Right ventricle myocardium superior (tissue), 1 donor: Measurements from ENCODE around the gene MAGI2. TPM values are rescaled to one million over a fixed set of nuclear protein-coding genes. Genes with fewer than 3 reads are reported as not detected.
"Not testable (repeated sequence)": the region's sequence is repeated elsewhere in the genome, so short reads cannot be mapped to it uniquely, and the experiment has no call there.

Source experiments
- ATAC-seq: fragments of 200-7000 bp; cut with Tn5 transposase; one replicate; pipeline ENCODE4 v1.9.1; 2020; ENCODE audit warnings: mild to moderate bottlenecking; ENCODE audit not compliant: poor library complexity
- DNase-seq: peaks from one replicate; pipeline ENCODE4 v3.0.0-alpha.2; 2020
- intact Hi-C: fragments of 100-400 bp; cut with DNase I; formaldehyde crosslinking; loops from one replicate; pipeline ENCODE4 v1.11.2; 2022
- total RNA-seq: library from RNA; stranded (reverse); fragmentation: NEBNext Ultra II Directional; extraction: Animal tissue kit (Norgen Biotek cat#: 25700); gene quantifications from one replicate; pipeline ENCODE4 v1.2.1, GENCODE V29; 2021
- donor health status: DM: no; HTN: yes; CAD: no; lungs with severe emphysema.

Gene MAGI2
- total RNA-seq, 1 donor from 2014 or later, result 3.9 TPM

GRCh38 chr7:78261302-78261701 is 1192.2 kb downstream of the MAGI2 start:
- ATAC-seq (no peak), DNase-seq (no peak)
- intact Hi-C loops, result no loop called here

DNA sequence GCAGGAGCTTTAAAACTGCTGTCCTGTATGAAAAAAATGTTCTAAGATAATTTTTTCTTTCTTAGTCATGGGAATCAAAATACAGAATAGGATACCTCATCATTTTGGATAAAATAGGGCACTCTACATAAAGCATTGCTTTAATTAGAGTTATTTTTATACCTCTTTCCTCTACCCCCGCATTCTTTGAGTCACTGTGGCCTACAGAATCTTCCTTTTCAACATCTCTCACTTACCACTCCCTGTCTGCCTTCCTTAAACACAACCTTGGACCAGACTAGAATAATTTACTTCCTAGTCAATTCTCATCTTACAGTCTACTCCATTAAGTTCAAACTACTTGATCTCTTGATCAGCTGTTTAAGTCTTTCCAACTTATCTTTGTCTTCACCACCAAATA is 1192.6 kb downstream of the MAGI2 start:
- ATAC-seq, result no peak
- no peak for DNase-seq
- intact Hi-C loops, result no loop called here

GRCh38 chr7:78254726-78255055 is 1198.8 kb downstream of the MAGI2 start:
- no peak for ATAC-seq

DNA sequence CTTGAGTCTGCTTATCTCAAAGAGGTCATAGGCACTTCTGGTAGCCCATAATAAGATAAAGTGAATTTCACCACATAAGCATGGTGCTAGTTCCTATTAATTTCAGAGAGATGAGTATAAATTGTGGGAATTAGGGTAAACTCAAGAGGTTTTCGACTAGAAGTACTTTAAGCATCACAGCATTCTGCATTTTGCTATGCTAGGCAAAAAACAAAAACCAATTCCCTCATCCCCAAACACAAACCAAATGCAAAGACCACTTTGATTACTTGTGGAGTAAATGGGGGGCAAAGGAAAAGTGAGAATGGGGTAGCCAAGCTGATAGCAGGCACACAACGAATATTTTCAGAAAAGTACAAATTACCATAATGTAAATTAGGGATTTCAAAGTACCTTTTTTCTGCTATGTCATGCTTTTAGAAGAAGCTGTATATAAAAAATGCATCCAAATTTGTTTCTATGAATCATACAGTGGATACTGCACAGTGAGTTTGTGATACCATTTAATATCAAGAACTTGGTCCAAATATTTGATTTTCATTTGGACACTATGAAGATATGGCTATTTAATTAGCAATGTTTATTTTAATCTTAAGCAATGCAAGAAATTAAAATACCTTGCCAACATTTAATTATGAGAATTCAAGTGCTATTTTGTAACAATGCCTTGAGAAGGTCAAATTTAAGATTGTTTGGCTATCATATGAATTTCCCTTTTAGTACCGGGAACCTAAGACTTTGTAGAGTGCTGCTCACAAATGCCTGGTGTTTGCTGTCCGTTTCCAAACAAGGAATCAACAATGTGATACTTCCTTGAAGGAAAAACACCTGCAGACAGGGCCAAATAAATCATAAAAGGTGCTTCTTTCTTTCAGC is 1199.4 kb downstream of the MAGI2 start:
- ATAC-seq (no peak), DNase-seq (no peak)
- intact Hi-C loops, result no loop called here

More at GRCh38 chr7:78254726-78255055, 1198.8 kb downstream of the MAGI2 start:
- intact Hi-C loops, result no loop called here
- DNase-seq, result no peak

GRCh38 chr7:78248867-78249266 is 1204.6 kb downstream of the MAGI2 start:
- intact Hi-C loops, result no loop called here
- DNase-seq (no peak), ATAC-seq (no peak)

DNA sequence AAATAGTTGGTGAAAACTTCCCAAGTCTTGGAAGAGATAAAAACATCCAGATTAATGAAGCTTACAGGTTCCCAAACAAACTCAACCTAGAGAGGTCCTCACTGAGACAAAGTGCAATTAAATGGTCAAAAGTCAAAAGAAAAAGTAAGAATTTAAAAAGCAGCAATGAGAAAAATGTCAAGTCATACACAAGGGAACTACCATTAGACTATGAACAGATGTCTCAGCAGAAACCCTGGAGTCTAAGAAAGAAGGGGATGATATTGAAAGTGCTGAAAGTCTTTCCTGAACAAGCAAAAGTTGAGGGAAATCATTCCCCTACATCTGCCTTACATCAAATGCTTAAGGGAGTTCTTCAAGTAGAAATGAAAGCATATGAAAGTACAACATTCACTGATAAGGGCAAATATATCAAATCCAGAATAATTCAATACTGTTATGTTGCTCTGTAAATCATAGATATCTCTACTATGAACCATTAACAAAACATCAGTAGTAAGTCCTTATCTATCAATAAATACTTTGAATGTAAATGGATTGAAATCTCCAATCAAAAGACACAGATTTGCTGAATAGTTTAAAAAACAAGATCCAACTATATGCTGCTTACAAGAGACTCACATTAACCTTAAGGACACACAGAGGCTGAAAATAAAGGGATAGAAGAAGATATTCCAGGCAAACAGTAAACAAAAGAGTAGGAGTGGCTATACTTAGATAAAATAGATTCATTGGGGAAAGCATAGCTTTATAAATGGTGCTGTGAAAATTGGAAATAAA is 1205.4 kb downstream of the MAGI2 start:
- intact Hi-C loops, result no loop called here
- no peak for DNase-seq
- ATAC-seq, result no peak

- intact Hi-C loops, ATAC-seq, DNase-seq: not testable (repeated sequence)
These were observed 1213.3 kb downstream of the MAGI2 start for GRCh38 chr7:78240179-78240578.

DNA sequence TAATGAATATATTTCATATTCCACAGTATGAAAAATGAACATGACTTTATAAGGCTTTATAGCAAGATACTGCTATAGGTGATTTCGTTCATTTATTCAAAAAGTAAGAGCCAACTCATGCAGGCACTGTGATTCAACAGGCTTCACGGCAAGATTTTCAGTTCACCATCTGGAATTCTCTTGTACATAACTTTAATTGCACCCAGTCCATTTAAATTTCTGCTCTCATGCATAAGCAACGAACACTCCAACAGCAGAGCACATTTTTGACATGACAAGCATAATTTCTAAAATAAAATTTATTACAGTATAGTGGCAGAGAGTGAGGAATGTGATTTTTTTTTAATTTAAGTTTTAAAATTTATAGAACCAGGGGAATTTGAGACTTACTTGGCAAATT is 1218.8 kb downstream of the MAGI2 start:
- intact Hi-C loops, result no loop called here
- ATAC-seq (no peak), DNase-seq (no peak)

GRCh38 chr7:78232806-78233205 is 1220.7 kb downstream of the MAGI2 start:
- intact Hi-C loops, result no loop called here
- ATAC-seq (no peak), DNase-seq (no peak)

GRCh38 chr7:78226059-78226719 is 1227.3 kb downstream of the MAGI2 start:
- intact Hi-C loops, result no loop called here
- ATAC-seq (no peak), DNase-seq (peak; percentile 44)

GRCh38 chr7:78225534-78225933 is 1227.9 kb downstream of the MAGI2 start:
- intact Hi-C loops, result no loop called here
- ATAC-seq (no peak), DNase-seq (no peak)

DNA sequence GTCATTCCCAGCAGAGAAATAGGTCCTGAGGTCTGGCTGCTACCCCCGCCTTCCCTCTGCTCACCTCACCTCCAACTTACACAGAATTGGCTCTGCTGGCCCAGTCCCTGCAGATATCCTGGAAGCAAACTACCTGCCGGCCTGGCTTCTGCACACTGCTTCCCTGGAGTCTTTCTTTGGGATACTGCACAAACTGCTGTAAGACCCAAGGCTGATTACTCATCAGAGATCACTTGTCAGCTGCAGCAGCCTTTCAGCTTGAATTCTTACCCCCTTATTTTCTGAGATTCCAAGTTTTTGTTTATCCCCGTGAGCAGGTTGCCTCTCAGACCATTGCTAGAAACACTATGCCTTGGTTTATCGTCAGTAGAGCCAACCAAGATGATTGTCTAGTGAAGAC is 1228.5 kb downstream of the MAGI2 start:
- DNase-seq (no peak), ATAC-seq (no peak)
- intact Hi-C loops, result no loop called here

DNA sequence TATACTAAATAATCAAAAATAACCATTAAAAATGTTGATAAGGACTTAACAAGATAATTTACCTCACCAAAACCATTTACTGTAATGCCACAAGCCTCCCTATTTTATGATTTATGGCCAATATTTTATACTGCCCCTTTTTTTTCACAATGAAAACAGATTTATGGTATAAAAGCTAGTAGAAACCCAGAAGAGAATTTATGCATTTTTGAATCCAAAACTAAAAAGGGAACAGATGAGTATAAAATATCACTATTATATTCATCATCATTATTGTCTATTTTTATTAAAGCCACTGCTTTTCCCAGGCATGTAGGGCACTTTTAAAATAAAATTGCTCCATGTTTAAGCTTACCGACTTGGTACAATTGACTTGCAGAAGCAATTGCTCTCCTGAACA is 1229.9 kb downstream of the MAGI2 start:
- intact Hi-C loops, result no loop called here
- DNase-seq, result no peak
- ATAC-seq, result no peak

- no peak for DNase-seq
- no peak for ATAC-seq
- intact Hi-C loops, result no loop called here
These were observed 1231.3 kb downstream of the MAGI2 start for GRCh38 chr7:78222001-78222751.

GRCh38 chr7:78220754-78221153 is 1232.7 kb downstream of the MAGI2 start:
- DNase-seq, result no peak
- intact Hi-C loops, result no loop called here
- no peak for ATAC-seq

DNA sequence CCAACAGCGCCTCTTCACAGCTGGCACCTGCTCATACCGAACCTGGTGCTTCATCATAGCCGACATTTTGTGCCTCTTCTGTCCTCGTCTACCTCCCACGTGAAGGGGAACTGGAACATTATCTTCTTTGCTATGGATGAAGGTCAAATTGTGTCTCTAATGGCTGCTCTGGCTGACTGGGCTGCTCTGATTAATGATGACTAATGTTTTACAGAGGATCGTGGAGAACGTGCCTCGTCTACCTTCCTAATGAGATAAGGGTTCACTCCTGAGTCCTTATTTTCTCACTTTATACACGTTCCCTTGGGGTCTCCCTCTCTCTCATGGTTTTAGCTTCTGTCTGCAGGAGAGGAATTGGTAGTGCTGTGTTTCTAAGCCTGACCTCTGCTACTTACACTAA is 1234.6 kb downstream of the MAGI2 start:
- no peak for ATAC-seq
- no peak for DNase-seq
- intact Hi-C loops, result no loop called here

DNA sequence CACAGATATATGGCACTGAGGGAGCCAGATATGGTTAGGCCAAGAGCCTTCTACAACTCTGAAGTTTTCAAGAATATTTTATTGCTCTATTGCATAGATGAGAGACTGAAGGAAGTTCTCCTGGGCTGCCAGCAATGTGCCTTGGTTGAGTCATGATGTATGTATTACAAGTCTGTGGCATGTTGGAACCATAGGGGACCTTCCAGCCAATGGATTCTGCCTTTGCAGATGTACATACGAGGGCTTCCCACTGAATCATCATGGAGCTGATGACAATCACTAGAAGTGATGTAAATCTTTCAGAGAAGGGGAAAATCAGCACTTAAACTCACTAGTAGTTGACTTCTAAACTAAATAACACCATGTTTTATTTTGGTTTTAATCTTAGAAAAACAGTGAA is 1235.4 kb downstream of the MAGI2 start:
- DNase-seq, result no peak
- ATAC-seq, result no peak
- intact Hi-C loops, result no loop called here

DNA sequence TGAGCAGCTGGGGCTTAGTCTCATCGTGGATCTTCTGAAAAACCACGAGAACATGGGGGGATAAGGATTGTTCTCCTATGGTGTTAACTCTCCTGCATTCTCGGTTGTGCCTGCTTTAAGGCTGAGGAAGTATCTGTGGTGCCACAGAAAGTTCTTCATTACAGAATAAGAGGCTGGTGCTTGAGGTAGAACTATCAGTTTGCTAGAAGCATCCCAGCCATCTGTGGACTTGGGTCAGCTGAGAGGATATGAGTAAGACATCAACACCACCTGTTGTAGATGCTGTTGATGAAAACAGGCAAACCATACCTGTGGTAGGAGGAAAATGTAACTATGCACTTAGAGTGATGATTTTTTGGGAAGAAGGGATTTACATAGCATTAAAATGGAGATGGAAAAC is 1238.3 kb downstream of the MAGI2 start:
- DNase-seq (no peak), ATAC-seq (no peak)
- intact Hi-C loops, result no loop called here

DNA sequence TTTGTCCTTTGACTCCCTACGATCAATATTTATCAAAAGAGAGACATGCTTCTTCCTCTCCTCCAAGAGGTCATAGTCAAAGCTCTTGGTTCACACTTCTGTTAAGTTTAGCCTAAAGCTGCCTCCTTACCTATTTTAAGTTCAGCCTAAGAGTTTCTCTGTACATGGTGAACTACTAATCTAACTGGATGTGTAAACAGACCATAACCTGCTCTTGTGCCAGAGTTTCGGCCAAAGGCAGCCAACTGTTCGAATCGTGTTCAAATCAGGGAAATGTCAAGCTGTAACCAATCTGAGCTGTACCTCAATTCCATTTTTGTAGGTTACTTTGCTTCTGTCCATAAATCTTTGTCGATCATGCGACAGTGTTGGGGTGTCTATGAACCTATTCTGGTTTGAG is 1240.1 kb downstream of the MAGI2 start:
- DNase-seq, result no peak
- intact Hi-C loops, result no loop called here
- no peak for ATAC-seq
